GM15510 (cell line): ENCODE results near the gene NECTIN2.

ENCODE experiments used
- POLR2A ChIP-seq: IDR thresholded peaks from 3 replicates; pipeline ENCODE4 v1.6.1; 2011; ENCODE audit warnings: borderline replicate concordance; ENCODE audit not compliant: insufficient read length; ENCODE audit errors: extremely low read depth

Gene NECTIN2

DNA sequence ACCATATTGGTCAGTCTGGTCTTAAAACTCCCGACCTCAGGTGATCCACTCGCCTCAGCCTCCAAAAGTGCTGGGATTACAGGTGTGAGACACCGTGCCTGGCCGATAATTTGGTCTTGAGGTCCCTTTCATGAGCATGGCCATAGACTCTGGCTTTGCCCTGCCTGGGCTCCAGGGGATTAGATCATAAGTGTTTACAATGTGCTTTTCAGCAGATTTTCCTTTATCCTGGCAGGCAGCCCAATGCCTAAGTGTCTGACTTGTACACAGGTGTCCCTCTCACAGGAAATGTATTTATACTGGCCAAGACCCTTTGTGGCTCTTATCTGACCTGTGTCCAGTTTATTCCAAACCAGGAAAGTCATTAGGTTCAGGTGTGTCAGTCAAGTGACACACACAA, 21.3 kb upstream of the NECTIN2 start:
- TF ChIP-seq POLR2A, result no peak

DNA sequence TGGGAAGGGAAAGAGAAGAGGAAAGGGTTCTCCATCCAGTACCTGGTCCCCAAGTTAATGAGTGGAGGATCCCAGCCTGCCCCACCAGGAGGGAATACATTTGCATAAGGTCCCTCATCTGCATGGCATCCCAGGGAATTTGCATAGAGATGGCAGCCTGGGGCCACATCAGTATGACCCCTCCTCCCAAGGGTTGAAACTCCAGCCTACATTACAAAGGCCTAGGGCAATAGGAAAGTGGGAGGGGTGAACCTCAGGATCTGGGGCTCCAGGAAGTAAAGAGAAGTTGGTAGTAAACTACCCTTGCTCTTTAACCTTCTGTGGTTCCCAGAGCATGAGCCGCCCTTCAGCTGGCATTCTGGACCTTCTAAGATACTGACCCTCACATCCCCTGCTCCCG, 6.8 kb upstream of the NECTIN2 start:
- no peak for TF ChIP-seq POLR2A

DNA sequence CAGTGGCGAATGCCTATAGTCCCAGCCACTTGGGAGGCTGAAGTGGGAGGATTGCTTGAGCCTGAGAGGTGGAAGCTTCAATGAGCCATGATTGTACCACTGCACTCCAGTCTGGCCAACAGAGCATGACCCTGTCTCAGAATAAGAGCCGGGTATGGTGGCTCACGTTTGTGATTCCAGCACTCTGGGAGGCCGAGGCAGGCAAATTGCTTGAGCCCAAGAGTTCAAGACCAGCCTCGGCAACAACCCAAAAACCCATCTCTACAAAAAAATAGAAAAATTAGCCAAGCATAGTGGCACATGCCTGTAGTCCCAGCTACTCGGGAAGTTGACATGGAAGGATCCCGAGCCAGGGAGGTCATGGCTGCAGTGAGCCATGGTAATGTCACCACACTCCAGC, 5.3 kb upstream of the NECTIN2 start:
- TF ChIP-seq POLR2A, result no peak

DNA sequence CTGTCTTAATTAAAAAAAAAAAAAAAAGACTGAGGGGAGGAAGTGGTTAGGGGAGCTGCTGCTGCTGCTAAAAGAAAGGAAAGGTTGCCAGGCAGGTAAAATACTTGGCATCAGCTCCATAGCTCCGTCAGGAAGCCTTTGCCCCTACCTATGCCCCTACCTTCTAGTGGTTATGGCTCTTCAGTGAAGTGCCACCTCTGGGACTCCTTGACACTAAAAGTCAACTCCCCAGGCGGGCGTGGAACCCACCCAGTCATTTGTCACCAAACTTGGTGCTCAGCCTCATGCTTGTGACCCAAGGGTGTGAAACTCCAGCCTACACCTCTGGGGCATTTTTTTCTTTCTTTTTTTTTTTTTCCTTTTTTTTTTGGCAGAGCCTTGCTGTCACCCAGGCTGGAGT, 4.9 kb upstream of the NECTIN2 start:
- no peak for TF ChIP-seq POLR2A

- no peak for TF ChIP-seq POLR2A
These were observed 848 bp upstream of the NECTIN2 start for GRCh38 chr19:44845286-44845611.

DNA sequence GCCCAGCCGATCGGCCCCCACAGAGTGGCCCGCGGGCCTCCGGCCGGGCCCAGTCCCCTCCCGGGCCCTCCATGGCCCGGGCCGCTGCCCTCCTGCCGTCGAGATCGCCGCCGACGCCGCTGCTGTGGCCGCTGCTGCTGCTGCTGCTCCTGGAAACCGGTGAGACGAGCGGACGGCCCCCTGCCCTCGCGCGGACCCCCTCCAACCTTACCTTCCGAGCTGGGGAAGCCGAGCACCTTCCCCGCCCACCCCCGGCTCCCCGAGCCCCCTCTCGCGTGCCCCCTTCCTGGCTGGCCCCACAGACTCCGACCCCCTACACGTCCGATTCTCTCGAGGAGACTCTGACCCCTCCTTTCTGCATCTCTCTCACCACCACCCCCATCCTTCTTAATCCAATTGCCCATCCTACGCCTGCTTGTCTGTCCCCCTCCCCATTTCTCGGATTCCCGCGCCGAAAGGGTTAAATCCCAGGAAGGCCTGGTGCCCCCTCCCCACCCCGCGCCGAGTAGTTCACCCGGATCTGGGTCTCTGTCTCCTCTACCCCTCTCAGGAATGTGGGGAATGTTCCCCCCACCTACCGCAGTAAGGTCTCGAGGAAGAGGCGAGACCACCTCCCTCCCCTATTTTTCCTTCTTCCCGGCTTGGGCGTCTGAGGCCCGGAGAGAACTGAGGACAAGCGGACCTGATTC, 502 bp downstream of the NECTIN2 start:
- no peak for TF ChIP-seq POLR2A

GRCh38 chr19:44847144-44848035, 1.3 kb downstream of the NECTIN2 start:
- no peak for TF ChIP-seq POLR2A

GRCh38 chr19:44848036-44848811, 2.1 kb downstream of the NECTIN2 start:
- TF ChIP-seq POLR2A, result no peak

GRCh38 chr19:44848812-44849447, 2.8 kb downstream of the NECTIN2 start:
- no peak for TF ChIP-seq POLR2A

DNA sequence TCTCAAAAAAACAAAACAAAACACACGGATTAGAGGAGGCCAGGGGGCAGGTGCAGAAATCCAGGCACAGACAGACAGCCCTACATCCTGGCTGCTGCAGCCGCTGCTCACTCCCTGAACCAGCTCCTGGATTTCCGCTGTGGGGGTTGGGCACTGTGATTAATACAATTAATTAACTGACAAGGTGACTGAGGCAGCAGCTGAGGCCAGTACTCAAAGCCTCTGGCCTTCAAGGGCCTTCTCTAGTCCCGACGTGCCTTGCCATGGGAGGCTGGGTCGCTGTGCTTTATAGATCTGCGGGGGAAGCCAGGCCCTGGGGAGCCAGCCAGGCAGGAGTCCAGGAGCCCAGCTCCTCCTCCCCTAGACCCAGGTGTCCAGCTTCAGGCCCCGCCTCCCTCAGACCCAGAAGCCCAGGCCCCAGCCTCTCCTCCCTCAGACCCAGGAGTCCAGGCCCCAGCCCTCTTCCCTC, 4.6 kb downstream of the NECTIN2 start:
- TF ChIP-seq POLR2A, result no peak

DNA sequence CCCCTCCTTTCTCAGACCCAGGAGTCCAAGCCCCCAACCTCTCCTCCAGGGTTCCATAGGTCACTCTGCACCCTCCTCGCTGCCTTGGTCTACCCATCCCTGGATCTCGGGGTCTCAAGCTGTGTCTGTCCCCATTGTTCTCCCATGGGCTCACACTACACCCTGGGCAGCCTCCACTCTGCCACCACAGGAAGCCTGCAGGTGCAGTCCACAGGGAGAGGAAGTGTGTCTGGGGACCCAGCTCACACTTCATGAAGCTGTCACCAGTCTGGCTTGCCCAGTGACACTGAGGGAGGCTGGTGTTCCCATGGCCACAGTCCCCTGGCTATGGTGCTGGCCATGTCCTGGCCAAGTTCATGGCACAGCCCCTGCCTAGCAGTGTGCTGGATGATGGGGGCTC, 5.3 kb downstream of the NECTIN2 start:
- TF ChIP-seq POLR2A, result no peak

DNA sequence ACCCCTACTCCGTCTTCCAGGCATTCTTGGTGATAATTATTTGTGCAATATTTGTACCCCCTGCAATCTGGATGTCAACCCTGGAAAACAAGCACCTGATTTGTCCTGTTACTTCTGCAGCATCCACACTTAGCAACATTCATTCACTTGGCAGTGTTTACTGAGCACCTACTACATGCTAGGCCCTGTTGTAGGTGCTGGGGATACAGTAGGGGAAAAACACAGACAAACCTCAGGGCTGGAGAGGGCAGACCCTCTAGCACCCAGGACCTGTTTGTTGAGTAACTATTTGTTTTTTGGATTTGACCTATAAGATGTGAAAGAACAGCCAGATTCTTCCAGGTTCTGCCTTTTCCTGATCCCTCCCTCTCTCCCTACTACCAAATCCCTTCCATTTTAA, 9.5 kb downstream of the NECTIN2 start:
- TF ChIP-seq POLR2A, result no peak

DNA sequence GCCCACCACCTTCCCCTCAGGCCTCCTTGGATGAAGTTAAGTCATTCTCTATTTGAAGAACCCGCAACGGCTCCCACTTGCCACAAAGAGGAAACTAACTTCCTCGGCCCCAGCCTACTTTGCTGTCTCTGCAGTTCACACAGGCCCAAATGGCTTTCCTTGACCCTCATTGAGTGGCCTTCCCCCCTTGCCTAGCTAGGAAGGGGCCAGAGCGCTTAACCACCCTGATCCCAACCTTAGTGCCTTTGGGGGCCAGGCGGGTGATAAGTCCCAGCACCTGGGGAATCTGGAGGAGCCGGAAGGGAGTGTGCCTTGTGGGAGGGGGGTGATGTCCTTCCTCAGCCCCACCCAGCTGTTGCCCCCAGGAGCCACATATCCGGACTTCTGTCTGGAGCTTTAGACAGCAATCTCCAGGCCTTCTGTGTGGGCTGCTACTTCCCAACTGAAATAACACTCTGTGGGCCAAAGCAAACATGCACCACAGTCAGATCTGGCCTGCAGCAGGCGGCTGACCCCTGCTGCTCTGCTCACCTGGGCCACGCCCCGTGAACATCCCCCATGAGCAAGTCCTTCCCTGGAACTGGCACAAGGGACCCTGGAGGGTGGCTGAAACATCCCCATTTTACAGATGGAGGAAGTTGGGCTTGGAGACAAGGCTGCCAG, 10.5 kb downstream of the NECTIN2 start:
- TF ChIP-seq POLR2A, result no peak

GRCh38 chr19:44857837-44858236, 11.7 kb downstream of the NECTIN2 start:
- TF ChIP-seq POLR2A, result no peak
